ENCODE measurements around the gene CMC2.

CMC2 gene

DNA sequence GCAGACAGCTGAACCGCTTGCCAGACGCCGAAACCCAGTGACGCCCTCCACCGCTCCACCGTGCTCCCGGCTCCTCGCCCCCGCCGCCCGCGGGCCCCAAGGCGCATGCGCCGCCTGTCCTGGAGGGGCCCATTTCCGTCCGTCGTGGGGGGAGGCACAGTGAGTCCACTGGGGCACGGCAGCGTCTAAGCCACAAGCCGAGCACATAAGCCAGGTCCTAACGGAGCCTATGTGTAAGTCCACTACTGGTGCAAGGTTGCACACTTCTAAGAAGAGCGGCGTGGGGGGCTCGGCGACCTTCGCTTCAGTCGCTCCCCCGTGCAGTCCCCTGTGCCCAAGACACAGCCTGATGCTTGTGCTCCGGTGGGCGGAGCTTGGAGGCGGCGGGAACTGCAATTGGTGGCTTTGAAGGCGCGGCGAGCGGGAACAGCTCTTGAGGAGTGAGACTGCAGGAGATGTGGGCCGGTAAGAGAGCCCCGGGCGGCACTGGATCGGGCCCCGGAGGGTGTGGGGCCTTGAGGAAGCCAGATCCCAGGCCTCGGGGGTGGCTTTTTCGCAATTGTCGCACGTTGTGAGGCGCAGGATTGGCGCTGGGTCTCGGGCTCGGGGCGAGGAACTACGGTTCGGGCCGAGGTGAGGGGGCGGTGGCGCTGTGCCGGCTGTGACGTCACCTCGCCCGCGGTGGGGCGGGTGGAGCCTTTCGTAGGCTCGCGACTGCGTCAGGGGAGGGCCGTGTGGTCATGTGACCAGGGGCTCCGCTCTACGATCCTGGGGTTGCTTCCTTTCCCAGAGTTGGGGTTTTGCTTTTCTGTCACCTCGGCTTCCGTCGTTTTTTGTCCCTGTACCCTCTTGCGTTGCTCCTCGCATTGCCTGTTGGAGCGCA is at the start of gene CMC2, which contains the start of gene CENPN:
Gene CMC2, minus strand, starts transcription at position 73 of the 883 bp plus-strand sequence. CDS start 9,491 bp downstream, outside the sequence.
Gene CENPN, plus strand, starts transcription at position 402 of the 883 bp plus-strand sequence. CDS start 4,726 bp downstream, outside the sequence.
- peak; percentile 96 to 98 for DNase-seq

DNA sequence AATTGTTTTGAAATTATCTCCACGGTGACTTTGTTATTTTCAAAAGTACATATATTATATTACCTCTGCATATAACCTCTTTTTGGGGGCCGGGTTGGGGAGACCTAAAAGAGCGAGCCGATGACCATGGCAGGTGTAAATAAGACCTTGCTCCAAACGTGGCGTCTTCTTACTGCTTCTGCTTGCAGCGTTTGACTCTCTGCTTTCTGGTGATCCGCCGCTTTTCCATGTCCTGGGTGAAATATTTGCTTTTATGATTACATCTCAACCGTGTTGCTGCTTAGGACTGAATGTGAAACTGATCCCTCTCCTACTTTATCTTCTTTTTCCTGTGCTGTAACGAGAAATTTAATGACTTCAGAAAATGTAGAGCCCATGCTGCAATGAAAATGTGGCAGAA is 47.1 kb upstream of the CMC2 start:
- no peak for DNase-seq

DNA sequence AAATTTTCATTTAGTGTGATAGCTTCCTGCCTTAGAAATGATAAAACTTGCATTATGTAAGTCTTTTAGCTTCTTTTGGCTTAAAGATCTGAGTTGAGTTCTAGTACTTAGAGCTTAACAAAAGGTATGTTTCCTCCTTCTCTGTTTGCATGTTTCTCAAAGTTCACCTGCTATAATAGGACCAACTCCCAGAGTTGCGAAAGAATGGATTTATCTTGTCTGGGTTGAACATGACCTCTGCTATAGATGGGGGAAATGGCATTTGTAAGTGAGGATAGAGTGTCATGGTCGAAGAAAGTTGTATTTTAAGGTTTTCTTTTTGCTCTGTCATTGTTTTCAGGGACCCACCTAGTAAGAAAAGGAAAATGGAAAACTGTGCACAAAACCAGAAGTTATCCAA is 36.1 kb upstream of the CMC2 start:
- DNase-seq, result no peak

DNA sequence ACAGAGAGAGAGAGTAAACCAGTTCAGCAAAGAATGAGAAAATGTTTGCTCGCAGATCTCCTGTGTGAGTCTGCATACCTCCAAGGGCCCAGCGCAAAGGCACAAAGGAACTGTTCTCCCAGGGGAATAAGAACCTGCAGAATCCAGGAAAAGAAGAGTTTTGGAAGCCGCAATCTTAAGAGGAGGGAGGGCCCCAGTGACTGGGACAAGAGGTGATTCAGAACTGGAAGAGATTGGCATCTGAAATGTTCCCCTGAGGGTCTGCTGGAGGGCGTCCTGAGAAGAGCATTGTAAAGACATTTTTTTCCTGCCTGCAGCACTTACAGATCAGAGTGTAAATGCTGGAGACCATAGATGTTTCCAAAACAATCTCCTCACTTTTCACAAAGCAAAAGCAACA is 35.0 kb upstream of the CMC2 start:
- no peak for DNase-seq

DNA sequence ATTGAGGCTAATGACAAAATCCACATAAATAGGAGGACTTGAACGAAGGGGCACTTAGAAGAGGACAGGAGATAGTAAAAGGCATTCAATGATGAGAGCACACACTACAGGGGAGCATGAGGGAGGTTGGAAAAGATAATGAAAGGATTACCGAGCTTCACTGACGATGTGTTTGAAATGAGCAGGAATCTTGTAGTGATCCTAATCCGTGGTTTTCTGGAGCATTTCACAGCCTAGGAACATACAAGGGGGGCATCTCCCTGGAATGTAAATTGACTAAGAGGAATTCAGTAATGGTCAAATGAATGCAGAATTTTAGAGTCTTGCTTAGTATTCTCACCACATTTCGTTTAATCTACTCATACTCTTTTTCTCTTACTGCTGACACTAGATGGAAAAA is 34.2 kb upstream of the CMC2 start:
- no peak for DNase-seq

DNA sequence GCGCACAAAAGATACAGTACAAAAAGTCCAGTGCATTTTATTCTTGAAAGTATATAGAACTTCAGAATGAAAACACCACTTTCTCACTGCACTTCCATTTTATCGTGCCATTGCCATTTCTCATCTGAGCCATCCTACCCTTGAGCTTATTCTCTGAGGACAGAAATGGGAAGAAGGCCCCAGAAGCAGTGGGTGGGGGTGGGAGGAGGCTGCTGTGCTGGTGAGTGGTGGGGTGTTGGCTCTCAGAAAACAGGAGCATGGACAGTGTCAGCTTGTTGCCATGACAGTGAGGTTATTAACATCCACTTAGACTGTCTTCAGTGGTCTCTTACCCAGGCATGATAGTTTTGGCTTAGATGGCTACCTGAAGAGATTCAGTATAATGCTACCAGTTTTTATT is 33.4 kb upstream of the CMC2 start:
- no peak for DNase-seq

DNA sequence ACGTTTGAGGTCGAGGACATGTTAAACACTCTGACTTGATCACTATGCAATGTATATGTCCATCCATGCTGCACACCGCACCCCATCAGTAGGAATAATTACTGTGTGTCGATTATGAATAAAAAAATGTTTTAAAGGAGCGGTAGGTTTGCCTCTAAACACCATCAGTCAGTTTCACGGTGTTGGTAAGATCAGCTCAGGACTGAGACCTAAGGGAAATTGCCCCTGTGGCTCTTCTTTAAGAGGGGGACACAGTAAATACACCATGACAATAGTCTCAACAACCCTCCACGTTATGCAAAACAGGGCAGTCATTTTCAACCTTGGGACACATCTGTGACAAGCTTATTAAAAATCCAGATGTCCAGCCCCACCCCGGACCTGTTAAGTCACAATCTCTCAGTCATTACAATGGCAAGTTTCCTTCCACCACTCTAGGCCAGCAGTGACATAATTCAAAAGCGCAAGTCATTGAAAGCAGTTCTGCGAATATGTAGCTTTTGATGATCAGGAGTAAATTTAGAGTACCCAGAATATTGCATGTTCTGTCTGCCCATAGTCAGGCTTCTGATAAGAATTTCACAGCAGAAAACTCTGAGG is 30.2 kb upstream of the CMC2 start:
- no peak for DNase-seq

DNA sequence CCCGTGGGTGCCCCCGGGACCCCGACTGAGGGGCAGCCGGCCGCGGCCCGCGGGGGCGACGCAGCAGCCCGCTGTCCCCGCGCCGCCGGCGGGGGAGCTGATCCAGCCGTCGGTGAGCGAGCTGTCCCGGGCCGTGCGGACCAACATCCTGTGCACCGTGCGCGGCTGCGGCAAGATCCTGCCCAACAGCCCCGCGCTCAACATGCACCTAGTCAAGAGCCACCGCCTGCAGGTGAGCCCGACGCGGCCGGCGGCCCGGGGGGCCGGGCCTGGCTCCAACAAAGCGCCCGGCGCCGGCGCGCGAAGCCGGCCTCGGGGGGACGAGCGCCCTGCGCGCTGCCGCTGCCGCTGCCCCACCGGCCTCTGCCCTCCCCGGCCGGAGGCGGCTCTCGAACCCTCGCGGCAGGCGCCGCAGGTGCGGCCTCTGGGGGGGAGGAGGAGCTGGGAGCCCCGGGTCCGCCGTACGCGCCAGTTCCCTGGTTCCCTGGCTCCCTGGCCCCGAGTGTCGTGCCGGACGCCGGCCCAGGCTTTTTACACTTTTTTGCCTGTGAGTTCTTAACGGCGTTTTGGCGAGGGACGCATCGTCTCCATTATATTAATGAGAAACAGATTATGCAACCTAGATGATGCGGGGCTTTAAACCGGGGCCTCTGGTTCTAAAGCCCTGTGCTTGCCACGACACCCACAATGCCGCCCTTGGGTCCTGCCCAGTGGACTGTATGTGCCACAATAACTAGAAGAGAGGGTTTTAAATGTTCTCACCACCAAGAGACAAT is 29.5 kb upstream of the CMC2 start:
- peak in 1 of 2 donors; percentile 9 for DNase-seq

DNA sequence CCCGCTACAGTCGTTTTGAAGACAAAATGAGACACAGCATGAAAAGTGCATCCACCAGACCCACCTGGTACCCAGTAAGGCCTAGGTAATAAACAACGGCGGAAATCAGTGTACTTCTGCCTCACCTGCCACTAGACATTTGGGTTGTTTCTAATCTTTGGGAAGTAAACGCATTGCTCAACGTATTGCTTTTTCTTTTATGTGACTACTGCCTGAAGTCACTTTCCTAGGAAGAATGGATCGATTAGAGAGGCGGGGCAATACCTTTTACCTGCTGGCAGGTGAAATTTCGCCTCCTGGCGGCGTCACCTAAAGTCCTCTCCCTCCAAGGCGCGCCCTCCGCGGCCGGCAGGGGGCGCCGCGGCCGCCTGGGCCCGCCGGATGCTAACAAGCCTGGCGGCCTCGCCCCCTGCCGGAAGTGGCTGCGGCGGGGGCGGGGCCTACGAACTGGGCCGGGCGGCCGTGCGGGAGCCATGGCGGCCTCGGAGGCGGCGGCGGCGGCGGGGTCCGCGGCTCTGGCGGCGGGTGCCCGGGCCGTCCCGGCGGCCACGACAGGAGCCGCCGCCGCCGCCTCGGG is 28.8 kb upstream of the CMC2 start, which contains the start of gene ATMIN:
Gene ATMIN, plus strand, starts transcription at position 445 of the 577 bp plus-strand sequence. Its CDS starts 29 bp downstream, at position 474.
- peak; percentile 65 to 75 for DNase-seq

DNA sequence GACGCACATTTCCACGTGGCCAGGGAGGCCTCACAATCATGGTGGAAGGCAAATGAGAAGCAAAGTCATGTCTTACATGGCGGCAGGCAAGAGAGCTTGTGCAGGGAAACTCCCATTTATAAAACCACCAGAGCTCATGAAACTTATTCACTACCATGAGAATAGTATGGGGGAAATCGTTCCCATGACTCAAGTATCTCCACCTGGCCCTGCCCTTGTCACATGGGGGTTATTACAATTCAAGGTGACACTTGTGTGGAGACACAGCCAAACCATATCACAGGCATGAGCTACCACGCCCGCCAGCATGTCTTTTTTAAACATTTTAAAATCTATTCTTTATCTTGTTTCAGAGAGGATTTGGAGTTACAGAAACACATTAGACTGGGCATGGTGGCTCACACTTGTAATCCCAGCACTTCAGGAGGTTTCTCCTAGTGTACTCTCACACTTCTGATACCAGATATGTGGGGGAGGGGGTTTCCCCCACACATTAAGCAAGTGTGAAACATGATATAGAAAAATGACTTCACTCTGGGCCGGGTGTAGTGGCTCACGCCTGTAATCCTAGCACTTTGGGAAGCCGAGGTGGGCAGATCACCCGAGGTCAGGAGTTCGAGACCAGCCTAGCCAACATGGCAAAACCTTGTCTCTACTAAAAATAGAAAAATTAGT is 23.4 kb upstream of the CMC2 start:
- no peak for DNase-seq

DNA sequence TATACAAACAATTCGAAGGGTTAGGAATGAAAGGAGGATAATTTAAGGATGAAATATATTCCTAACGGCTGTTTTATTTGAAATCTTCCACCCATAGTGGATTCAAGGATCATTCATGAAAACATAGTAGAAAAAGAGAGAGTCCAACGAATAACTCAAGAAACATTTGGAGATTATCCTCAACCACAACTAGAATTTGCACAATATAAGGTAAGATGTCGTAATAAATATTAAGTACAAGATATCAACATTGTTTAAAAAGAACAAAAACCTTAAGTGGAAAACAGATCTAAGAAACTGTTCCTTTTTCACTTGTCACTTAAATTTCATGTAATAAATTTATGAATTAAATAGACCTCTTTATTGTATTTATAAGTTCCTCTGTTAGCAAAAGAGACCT is 19.7 kb upstream of the CMC2 start:
- DNase-seq, result no peak

DNA sequence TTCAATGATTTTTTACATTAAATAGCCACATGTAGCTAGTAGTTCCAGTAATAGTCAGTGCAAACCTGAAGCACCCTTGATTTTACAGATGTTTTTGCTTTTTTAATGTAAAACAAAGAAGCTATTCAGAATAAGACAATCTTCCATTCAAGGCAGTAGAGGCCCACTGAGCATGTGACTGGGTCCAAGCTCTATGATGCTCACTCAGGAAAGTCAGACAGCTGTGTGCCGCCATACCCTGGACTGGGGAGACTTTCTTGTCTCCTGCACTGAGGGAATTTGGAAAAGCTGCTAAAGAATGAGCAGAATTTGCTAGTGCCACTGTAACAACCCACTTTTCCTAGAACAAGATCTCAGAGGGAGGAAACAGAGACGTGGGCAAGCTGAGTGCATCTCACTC is 11.8 kb upstream of the CMC2 start:
- peak; percentile 74 to 81 for DNase-seq

DNA sequence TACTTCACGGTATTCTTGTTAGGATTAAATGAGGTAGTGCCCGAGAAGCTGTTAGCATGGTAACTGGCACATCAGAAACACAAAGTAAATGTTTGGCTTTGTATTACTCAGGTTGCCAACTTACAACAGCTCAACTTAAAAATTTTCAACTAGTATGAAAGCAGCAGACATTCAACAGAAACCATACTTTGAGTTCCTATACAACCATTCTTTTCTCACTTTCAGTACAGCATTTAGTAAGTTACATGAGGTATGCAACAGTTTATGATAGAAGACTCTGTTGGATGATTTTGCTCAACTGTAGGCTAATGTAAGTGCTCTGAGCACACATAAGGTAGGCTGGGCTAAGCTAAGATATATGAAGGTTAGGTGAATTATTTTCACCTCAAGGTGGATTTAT is 8.0 kb upstream of the CMC2 start:
- no peak for DNase-seq

DNA sequence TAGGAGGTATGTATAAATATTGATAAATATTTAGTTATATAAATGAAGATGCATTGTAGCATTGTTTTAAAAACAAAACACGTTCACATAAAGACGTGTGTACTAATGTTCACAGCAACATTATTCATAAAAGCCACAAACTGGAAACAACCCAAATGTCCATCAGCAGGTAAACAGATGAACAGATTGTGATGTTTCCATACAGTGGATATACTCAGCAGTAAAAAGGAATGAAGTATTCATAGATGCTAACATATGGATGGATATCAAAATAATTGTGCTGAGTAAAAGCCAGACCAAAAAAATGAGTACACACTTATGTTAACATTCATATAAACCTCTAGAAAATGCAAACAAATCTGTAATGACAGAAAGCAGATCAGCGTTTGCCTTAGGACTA is 6.3 kb upstream of the CMC2 start:
- no peak for DNase-seq

DNA sequence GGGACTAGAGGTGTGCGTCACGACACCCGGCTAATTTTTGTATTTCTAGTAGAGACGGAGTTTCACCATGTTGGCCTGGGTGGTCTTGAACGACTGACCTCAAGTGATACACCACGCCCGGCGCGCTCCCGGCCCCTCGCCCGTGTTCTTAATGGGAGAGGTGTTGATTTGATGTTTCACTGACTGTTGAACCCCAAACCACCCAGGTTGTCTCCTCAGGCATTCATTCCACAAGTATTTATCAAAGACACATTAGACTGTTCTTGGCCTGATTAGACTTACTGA is 1.8 kb upstream of the CMC2 start:
- DNase-seq, result no peak

DNA sequence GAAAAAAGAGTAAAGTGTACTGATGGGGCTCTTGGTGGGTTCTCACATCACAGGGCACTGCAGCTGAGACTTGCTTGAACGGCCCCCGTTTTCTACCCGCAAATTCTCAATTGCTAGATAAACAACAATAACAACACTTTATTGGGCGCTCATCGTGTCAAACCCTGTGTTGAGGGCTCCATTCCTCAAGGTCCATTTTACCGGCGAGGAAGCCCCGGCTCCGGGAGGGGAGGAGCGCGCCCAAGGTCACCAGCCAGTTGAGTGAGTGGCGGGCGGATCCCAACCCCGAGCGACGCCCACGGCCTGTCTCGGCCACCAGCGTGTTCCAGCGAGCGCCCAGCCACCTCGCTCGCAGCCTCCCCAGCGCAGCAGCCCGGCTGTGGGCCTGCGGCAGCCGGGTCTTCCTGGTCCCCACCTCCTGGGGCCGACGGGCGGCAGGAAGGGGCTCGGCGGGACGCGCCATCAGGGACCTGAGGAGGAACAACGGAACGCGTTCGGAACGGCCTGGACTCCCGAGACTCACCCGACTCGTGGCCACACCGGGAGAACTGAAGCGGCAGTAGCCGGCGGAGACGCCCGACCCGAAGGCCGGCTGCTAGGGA is 373 bp downstream of the CMC2 start:
- DNase-seq, result peak in 1 of 2 donors; percentile 37

DNA sequence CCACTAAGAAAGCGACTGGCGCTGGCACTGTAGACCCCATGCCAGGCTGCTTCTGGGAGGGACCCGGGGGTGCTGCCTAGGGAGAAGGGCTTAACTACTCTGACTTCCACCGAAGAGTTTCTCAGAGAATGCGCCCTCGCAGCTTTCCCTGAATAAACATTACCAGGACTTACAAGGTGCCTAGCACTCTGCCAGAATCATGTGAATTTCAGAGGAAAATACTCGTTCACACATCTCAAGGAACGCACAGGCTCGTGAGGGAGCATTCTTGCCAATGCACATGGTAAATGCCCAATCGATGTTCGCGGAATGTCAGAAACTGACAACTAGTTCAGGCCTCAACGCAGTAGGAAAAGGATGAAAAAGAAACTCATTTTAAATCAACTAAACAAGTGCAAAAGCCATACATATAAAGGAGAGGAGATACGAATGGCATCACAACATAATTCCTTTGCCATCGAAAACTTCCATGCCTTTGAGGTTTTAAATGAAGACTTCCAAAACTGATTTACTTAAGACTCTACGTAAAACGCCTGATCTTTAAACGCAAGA is 999 bp downstream of the CMC2 start:
- DNase-seq, result no peak

DNA sequence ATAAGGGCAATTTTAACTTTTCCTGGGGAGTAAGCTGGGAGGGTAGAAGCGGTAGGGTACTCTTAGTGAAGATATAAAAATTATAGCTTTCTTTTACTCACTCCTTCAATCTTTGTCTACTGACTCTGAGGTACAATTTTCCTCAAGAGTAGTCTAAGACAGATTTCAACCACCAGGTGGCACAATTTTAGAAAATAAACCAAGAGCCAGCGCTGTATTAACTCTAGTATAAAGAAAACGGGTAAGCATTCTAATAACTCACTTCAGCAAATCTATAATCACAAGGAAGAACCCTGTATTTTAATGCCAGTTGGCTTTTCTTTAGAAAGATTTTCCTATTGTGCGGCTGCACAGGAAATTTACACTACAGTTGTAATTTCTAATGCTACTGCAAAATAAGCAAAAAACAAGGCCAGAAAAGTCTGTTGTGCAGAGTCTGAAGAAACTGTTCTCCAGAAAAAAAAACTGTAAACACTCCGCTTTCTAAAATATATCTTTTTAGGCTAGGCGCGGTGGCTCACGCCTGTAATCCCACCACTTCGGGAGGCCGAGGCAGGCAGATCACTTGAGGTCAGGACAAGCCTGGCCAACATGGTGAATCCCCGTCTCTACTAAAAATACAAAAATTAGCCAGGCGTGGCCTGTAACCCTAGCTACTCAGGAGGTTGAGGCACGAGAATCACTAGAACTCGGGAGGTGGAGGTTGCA is 1.9 kb downstream of the CMC2 start:
- DNase-seq, result peak in 1 of 2 donors; percentile 85

DNA sequence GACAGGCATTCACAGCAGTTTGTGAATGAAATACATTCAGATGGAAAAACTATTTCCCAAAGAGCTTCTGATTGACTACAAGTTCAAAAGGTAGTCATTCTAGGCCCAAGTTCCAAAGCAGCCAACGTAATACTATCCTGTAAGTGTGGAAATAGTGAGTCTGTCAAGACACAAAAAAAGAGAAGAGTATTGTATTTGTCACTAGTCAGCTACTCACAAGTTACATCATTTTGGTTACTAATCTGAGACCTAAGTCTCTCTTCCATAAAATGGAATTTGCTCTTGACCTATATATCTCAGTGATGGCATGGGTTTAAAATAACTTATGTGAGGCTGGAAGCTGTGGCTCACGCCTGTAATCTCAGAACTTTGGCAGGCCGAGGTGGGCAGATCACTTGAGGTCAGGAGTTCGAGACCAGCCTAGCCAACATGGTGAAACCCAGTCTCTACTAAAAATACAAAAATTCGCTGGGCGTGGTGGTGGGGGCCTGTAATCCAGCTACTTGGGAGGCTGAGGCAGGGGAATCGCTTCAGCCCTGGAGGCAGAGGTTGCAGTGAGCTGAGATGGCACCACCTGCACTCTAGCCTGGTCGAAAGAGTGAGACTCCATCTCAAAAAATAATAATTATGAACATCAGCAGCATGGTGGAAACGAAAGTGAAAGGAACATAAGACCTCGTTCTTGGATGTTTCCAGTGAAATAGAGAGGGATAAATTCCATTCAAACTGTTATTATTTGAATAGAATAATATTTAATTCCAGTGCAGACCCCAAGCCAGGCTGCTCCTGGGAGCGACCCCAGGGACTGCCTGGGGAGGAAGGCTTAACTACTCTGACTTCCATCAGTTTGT is 2.9 kb downstream of the CMC2 start:
- DNase-seq, result no peak

DNA sequence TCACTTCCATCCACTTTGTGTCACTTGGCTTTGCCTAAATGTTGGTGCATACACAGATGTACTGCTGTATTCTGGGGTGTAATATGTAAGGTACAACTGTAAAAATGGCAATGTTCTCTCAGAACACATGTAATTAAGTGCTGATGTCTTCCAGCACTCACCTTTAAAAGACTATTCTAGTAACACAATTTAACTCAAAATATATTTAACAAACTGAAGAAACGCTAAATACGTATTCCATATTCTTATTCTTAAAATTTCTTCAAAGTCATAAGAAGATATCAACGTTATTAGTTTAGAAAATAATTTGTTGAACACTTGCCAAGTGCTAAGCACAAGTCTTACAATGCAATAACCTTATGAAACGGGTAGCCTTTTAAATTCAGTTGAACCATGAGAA is 3.6 kb downstream of the CMC2 start:
- DNase-seq, result no peak
